NCI-H446 treated with DMSO at 0.1 percent for 48 hours (cell line): ENCODE results near the gene DUS2.
"Not testable (repeated sequence)": the region's sequence is repeated elsewhere in the genome, so short reads cannot be mapped to it uniquely, and the experiment has no call there.

Experiments
- DNase-seq: peaks from one replicate; lab custom pipeline; 2025; lab: John Stamatoyannopoulos, UW

DUS2 gene

GRCh38 chr16:68091380-68092261 is 68.5 kb downstream of the DUS2 start:
- DNase-seq: no peak

- DNase-seq: not testable (repeated sequence)
Observed at GRCh38 chr16:68092275-68092674, 69.2 kb downstream of the DUS2 start.

DNA sequence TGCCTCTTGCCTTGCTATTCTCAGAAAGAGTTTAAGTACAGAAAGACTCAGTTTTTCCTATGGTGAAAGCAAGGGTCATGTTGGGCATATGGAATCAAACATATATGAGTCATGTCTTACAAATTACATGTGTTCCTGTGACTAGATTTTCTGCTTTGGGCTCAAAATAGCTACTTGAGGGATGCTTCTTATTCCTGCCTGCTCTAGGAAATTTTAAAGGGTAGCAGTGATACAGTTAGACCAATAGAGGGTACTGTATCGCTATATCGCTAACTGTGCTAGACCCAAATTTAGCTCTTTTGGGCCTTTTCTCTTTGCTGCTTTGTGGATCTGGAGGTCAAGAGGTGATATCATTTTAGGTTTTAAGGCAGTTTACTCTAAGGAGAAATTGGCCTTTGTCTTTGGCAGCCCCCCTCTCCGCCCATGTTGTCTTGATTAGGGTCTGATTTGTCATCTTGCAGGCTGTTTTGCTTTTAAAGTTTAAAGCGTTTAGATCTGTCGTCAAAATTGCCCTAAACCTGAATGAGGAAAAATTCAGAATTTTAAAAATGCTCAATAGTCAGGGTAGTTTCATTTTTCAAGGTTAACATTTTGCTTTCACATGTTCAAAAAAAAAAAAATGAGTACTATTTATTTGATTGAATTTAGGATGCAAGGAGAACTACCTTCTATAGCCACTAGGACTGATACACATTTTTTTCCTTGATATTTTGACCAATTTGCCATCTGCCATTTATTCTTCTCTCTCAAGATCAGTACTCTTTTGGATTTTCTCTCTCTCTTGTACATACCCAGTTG is 70.9 kb downstream of the DUS2 start:
- no peak for DNase-seq

GRCh38 chr16:68094614-68094934 is 71.5 kb downstream of the DUS2 start:
- no peak for DNase-seq

GRCh38 chr16:68096491-68096890 is 73.4 kb downstream of the DUS2 start:
- DNase-seq: no peak

DNA sequence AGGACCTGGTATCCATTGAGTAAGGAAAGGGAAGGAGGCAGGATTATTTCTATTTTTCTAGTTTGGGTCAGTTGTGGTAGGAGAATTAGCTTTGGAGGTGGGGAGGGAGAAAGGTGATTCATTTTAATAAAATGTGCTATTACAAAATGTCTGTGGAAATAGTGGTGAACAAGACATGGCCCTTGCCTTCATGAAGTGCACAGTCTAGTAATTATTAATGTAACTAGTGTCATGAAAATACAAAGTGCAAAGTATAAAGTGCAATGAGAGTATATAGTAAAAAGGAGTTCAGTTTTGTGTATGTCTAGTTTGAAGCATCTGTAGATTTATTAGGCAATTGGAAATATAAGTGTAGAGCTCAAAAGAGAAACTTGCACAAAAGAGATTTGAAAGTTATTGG is 74.0 kb downstream of the DUS2 start:
- no peak for DNase-seq

DNA sequence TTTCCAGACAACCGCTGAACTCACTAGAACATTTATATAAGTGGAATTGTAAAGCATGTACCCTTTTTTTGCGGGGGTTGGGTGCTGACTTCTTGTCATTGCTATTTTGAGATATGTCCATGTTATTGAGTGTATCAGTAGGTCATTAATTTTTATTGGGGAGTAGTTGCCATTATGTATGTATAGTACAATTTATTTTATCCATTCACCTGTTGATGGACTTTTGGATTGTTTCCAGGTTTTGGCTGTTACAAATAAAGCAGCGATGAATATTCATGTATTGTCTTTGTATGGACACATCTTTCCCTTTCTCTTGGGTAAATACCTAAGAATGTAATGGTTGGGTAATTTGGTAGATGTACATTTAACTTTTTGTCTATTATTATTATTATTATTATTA is 74.8 kb downstream of the DUS2 start:
- no peak for DNase-seq

- DNase-seq: no peak
Observed at GRCh38 chr16:68100488-68100887, 77.4 kb downstream of the DUS2 start.

DNA sequence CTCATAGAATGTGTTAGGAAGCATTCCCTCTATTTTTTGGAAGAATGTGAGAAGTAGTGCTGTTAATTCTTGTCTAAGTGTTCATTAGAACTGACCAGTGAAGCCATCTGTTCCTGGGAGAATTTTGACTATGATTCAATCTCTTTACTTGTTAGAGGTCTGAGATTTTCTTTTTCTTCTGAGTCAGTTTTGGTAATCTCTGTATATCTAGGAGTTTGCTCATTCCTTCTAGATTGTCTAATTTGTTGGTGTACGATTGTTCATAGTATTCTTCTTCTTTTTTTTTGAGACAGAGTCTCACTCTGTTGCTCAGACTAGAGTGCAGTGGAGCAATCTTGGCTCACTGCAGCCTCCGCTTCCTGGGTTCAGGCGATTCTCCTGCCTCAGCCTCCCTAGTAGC is 82.5 kb downstream of the DUS2 start:
- DNase-seq: no peak

DNA sequence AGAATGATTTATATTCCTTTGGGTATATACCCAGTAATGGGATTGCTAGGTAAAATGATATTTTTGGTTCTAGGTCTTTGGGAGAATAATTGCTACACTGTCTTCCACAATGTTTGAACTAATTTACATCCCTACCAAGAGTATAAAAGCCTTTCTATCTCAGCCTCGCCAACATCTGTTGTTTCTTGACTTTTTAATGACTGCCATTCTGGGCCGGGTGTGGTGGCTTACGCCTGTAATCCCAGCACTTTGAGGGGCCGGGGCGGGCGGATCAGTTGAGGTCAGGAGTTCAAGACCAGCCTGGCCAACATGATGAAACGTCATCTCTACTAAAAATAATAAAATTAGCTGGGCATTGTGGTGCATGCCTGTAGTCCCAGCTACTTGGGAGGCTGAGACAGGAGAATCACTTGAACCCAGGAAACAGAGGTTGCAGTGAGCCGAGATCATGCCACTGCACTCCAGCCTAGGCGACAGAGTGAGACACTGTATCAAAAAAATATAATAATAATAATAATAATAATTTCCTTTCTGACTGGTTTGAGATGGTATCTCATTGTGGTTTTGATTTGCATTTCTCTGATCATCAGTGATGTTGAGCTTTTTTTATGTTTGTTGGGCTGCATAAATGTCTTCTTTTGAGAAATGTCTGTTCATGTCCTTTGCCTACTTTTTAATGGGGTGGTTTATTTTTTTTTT is 84.3 kb downstream of the DUS2 start:
- DNase-seq: not testable (repeated sequence)

- DNase-seq: not testable (repeated sequence)
Observed at GRCh38 chr16:68109156-68109555, 86.1 kb downstream of the DUS2 start.

DNA sequence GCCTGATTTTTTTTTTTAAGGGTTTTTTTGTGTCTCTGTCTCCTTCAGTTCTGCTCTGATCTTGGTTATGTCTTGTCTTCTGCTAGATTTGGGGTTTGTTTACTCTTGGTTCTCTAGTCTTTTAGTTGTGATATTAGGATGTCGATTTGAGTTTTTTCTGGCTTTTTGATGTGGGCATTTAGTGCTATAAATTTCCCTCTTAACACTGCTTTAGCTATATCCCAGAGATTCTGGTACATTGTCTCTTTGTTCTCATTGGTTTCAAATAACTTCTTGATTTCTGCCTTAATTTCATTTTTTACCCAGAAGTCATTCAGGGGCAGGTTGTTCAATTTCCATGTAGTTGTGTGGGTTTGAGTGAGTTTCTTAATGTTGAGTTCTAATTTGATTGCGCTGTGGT is 87.5 kb downstream of the DUS2 start:
- DNase-seq: not testable (repeated sequence)

DNA sequence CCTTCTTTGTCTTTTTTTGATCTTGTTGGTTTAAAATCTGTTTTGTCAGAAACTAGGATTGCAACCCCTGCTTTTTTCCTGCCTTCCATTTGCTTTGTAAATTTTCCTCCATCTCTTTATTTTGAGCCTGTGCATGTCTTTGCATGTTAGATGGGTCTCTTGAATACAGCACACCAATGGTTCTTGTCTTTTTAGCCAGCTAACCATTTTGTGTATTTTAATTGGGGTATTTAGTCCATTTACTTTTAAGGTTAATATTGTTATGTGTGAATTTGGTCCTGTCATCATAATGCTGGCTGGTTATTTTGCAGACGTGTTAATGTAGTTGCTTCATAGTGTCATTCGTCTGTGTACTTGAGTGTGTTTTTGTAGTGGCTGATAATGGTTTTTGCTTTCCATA is 88.3 kb downstream of the DUS2 start:
- DNase-seq: no peak

GRCh38 chr16:68113059-68113761 is 90.1 kb downstream of the DUS2 start:
- no peak for DNase-seq

DNA sequence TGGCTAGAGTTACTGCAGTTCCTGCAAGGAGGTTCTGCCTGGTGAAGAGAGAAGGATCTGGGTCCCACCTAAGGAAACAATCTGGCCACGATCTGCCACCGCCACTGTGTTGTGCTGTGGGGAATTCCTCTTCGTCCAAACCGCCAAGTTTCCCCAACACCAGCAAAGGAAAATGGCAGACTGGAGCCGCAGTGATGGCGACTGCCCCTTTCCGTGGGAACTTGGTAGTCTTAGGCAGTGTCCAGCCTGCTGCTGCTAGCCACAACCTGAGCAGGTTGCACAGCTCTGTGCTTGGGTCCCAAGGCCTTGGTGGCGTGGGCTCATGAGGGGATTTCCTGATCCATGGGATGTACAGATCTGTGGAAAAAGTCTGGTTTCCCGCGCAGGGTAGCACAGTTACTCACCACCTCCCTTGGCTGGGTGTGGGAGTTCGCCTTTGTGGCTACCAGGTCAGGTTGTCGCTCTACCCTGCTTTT is 90.7 kb downstream of the DUS2 start:
- no peak for DNase-seq

GRCh38 chr16:68114939-68115338 is 91.9 kb downstream of the DUS2 start:
- DNase-seq: not testable (repeated sequence)

DNA sequence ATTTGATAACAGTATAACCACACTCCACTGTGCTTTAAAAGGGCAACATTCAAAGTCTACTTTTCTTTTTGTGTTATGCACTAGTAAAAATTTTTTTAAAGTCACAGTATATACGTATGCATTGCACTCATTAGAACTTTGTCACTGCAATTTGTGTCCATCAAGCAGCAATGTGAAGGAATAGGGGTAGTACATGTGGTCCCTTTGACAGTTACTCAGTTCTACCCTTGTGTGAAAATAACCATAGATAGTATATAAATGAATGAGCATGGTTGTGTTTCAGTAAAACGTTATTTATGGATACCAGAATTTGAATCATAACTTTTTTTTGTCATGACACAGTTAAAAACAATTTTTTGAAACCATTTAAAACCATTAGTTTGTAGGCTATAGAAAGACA is 92.8 kb downstream of the DUS2 start:
- no peak for DNase-seq

GRCh38 chr16:68116256-68116867 is 93.3 kb downstream of the DUS2 start:
- no peak for DNase-seq

GRCh38 chr16:68117884-68118283 is 94.8 kb downstream of the DUS2 start:
- no peak for DNase-seq

DNA sequence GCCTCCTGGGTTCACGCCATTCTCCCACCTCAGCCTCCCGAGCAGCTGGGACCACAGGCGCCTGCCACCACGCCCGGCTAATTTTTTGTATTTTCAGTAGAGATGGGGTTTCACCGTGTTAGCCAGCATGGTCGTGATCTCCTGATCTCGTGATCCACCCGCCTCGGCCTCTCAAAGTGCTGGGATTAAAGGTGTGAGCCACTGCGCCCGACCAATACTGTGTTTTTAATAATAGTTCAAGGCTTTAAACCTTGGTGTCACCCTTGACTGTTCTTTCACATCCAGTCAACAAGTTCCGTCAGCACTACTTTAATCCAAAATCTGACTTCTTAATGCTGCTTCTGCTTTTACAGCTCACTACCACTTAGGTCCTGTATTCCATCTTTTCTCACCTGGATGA is 95.9 kb downstream of the DUS2 start:
- DNase-seq: not testable (repeated sequence)

- not testable (repeated sequence) for DNase-seq
Observed at GRCh38 chr16:68120496-68120895, 97.4 kb downstream of the DUS2 start.
